HEK293 (cell line): ENCODE results near the gene CTIF.
A peak's percentile ranks its signal among the peaks of the same experiment; 100 is the strongest.

Source experiments
- CTCF ChIA-PET: fragments of 350-600 bp; formaldehyde crosslinking; extraction: SDS; loops from one replicate; lab custom pipeline; 2021; ENCODE audit warnings: antibody characterized with exemption; lab: Yijun Ruan, JAX
- POLR2A ChIA-PET: fragments of 300-600 bp; formaldehyde crosslinking; extraction: SDS; loops from one replicate; lab custom pipeline; 2020; ENCODE audit warnings: antibody characterized with exemption, inconsistent platforms; lab: Yijun Ruan, JAX
- H3K27ac ChIP-seq: fragments of 200-500 bp; sonication (Bioruptor generic); 2 replicates; pipeline ENCODE4 v1.5.1; 2014; ENCODE audit warnings: low read depth, low read length, control low read depth, inconsistent platforms; ENCODE audit errors: extremely low read depth
- H3K36me3 ChIP-seq, 2 experiments: fragments of 200-500 bp in 1 of 2; sonication (Bioruptor generic) in 1 of 2; 1 replicate in 1 of 2; 2 replicates in 1 of 2; pipeline ENCODE4 v1.5.1; 2014 to 2017; ENCODE audit warnings: inconsistent platforms in 2 of 2, low read length in 2 of 2; ENCODE audit not compliant: control insufficient read depth in 2 of 2, insufficient read depth in 1 of 2
- H3K4me1 ChIP-seq: fragments of 200-500 bp; sonication (Bioruptor generic); 2 replicates; pipeline ENCODE4 v1.5.1; 2014; ENCODE audit warnings: mild to moderate bottlenecking, low read length, inconsistent platforms; ENCODE audit not compliant: control insufficient read depth, insufficient read depth
- H3K4me3 ChIP-seq: 2 replicates; pipeline ENCODE4 v1.5.1; 2011; ENCODE audit warnings: low read depth, mild to moderate bottlenecking, control low read depth, low read length, moderate library complexity
- H3K9me3 ChIP-seq: fragments of 200-500 bp; sonication (Bioruptor generic); 2 replicates; pipeline ENCODE4 v1.5.1; 2014; ENCODE audit warnings: low read depth, low read length, inconsistent platforms; ENCODE audit not compliant: control insufficient read depth, insufficient read depth
- BCL11B ChIP-seq: fragments of 450-650 bp; formaldehyde crosslinking; IDR thresholded peaks from 2 replicates; pipeline ENCODE4 v1.5.1; 2016; ENCODE audit warnings: low read depth, missing biosample characterization, missing genetic modification characterization
- GLI4 ChIP-seq: fragments of 450-650 bp; formaldehyde crosslinking; IDR thresholded peaks from 2 replicates; pipeline ENCODE4 v1.5.1; 2016; ENCODE audit warnings: missing biosample characterization, missing genetic modification characterization
- GLIS1 ChIP-seq: fragments of 450-650 bp; formaldehyde crosslinking; IDR thresholded peaks from 2 replicates; pipeline ENCODE4 v1.5.1; 2016; ENCODE audit warnings: missing biosample characterization, missing genetic modification characterization
- OSR2 ChIP-seq: fragments of 450-650 bp; formaldehyde crosslinking; IDR thresholded peaks from 2 replicates; pipeline ENCODE4 v1.5.1; 2016; ENCODE audit warnings: missing biosample characterization, missing genetic modification characterization
- PRDM1 ChIP-seq: fragments of 450-650 bp; formaldehyde crosslinking; IDR thresholded peaks from 2 replicates; pipeline ENCODE4; 2016; ENCODE audit warnings: missing biosample characterization, missing genetic modification characterization
- PRDM10 ChIP-seq: fragments of 450-650 bp; formaldehyde crosslinking; IDR thresholded peaks from 2 replicates; pipeline ENCODE4 v1.5.1; 2016; ENCODE audit warnings: missing biosample characterization, missing genetic modification characterization
- SCRT1 ChIP-seq: fragments of 450-650 bp; formaldehyde crosslinking; IDR thresholded peaks from 2 replicates; pipeline ENCODE4 v1.5.1; 2016; ENCODE audit warnings: missing biosample characterization, missing genetic modification characterization, borderline replicate concordance
- SCRT2 ChIP-seq: fragments of 450-650 bp; formaldehyde crosslinking; IDR thresholded peaks from 2 replicates; pipeline ENCODE4 v1.5.1; 2016; ENCODE audit warnings: missing biosample characterization, missing genetic modification characterization
- ZBTB11 ChIP-seq: fragments of 450-650 bp; formaldehyde crosslinking; conservative IDR thresholded peaks from 2 replicates; pipeline ENCODE4 v1.5.1; 2016; ENCODE audit warnings: low read depth, missing biosample characterization, missing genetic modification characterization
- ZIC2 ChIP-seq: fragments of 450-650 bp; formaldehyde crosslinking; IDR thresholded peaks from 2 replicates; pipeline ENCODE4 v1.5.1; 2016; ENCODE audit warnings: missing biosample characterization, missing genetic modification characterization
- ZNF155 ChIP-seq: fragments of 450-650 bp; formaldehyde crosslinking; IDR thresholded peaks from 2 replicates; pipeline ENCODE4 v1.5.1; 2016; ENCODE audit warnings: missing biosample characterization, missing genetic modification characterization
- ZNF239 ChIP-seq: fragments of 450-650 bp; formaldehyde crosslinking; IDR thresholded peaks from 2 replicates; pipeline ENCODE4 v1.5.1; 2016; ENCODE audit warnings: missing biosample characterization, missing genetic modification characterization
- ZNF48 ChIP-seq: fragments of 450-650 bp; formaldehyde crosslinking; IDR thresholded peaks from 2 replicates; pipeline ENCODE4 v1.5.1; 2016; ENCODE audit warnings: missing biosample characterization, missing genetic modification characterization
- ZNF529 ChIP-seq: fragments of 450-650 bp; formaldehyde crosslinking; IDR thresholded peaks from 2 replicates; pipeline ENCODE4 v1.5.1; 2017; ENCODE audit warnings: missing genetic modification characterization, missing biosample characterization; ENCODE audit not compliant: insufficient replicate concordance
- ZNF670 ChIP-seq: fragments of 450-650 bp; formaldehyde crosslinking; IDR thresholded peaks from 2 replicates; pipeline ENCODE4 v1.5.1; 2016; ENCODE audit warnings: missing biosample characterization, missing genetic modification characterization, low read depth
- ZNF76 ChIP-seq: fragments of 450-650 bp; formaldehyde crosslinking; IDR thresholded peaks from 2 replicates; pipeline ENCODE4; 2016; ENCODE audit warnings: low read depth, missing biosample characterization, missing genetic modification characterization, borderline replicate concordance
- ZXDB ChIP-seq: fragments of 450-650 bp; formaldehyde crosslinking; IDR thresholded peaks from 2 replicates; pipeline ENCODE4 v1.5.1; 2016; ENCODE audit warnings: missing biosample characterization, missing genetic modification characterization

The CTIF gene

GRCh38 chr18:48774941-48775340 is 236.1 kb downstream of the CTIF start:
- Histone ChIP-seq H3K4me3 (no peak overlapping the region), H3K9me3 (no peaks in the 10 kb centered on the region), H3K4me1 (peaks cover 6% of the 10 kb centered on the region; the same call in 1 of the 2 replicates), H3K36me3 (no peaks in the 10 kb centered on the region), H3K27ac (no peak overlapping the region)
- TF ChIP-seq SCRT2 (tag by site-specific recombination) = peak; percentile 71
- TF ChIP-seq ZNF670 (tag by site-specific recombination) = no peak
- TF ChIP-seq SCRT1 = peak; percentile 76; the same call in 1 of the 2 replicates
- ChIA-PET CTCF (interaction anchor here (0.7 to 0.9 kb wide), 2 partner anchors 337 to 463 kb away, joined by 3 read pairs; no protein-coding TSS in a partner anchor), POLR2A (no interaction called here)

- peak; percentile 22; the same call in 1 of the 2 replicates for TF ChIP-seq ZIC2 (tag by site-specific recombination)
- peak; percentile 86 for TF ChIP-seq GLIS1 (tag by site-specific recombination)
- TF ChIP-seq ZXDB (tag by site-specific recombination) = no peak
- TF ChIP-seq ZNF529 (tag by site-specific recombination) = no peak
- no peaks in the 10 kb centered on the region for H3K36me3 ChIP-seq
- no peak overlapping the region for H3K4me3 ChIP-seq
- CTCF ChIA-PET = interaction anchor here (0.7 to 3.1 kb wide), 4 partner anchors 11 to 404 kb away, joined by 3 to 28 read pairs (median 5); no protein-coding TSS in a partner anchor
- H3K4me1 ChIP-seq = peaks cover 6% of the 10 kb centered on the region; the same call in 1 of the 2 replicates
- H3K27ac ChIP-seq = no peak overlapping the region
- POLR2A ChIA-PET = no interaction called here
- no peaks in the 10 kb centered on the region for H3K9me3 ChIP-seq
These were observed 236.7 kb downstream of the CTIF start for GRCh38 chr18:48775372-48776155.

GRCh38 chr18:48776156-48776555 is 237.3 kb downstream of the CTIF start:
- H3K27ac ChIP-seq = no peak overlapping the region
- ChIA-PET POLR2A (interaction anchor here (1.3 kb wide), 1 partner anchor 176 kb away, joined by 4 read pairs; no protein-coding TSS in a partner anchor), CTCF (interaction anchor here (0.6 to 3.1 kb wide), 29 partner anchors 10 to 746 kb away, joined by 3 to 28 read pairs (median 4); no protein-coding TSS in a partner anchor)
- no peak overlapping the region for H3K4me3 ChIP-seq
- H3K9me3 ChIP-seq = no peaks in the 10 kb centered on the region
- no peak for TF ChIP-seq ZNF76 (tag by site-specific recombination)
- TF ChIP-seq PRDM10 (tag by site-specific recombination) = no peak
- TF ChIP-seq BCL11B (tag by site-specific recombination) = no peak
- H3K4me1 ChIP-seq = peaks cover 8% of the 10 kb centered on the region; the same call in 1 of the 2 replicates
- no peaks in the 10 kb centered on the region for H3K36me3 ChIP-seq

- Histone ChIP-seq H3K27ac (no peak overlapping the region; the same call in 1 of the 2 replicates), H3K4me3 (no peak overlapping the region), H3K4me1 (peaks cover 11% of the 10 kb centered on the region; the same call in 1 of the 2 replicates), H3K36me3 (no peaks in the 10 kb centered on the region), H3K9me3 (no peaks in the 10 kb centered on the region)
- ChIA-PET POLR2A (interaction anchor here (1.3 kb wide), 1 partner anchor 176 kb away, joined by 4 read pairs; no protein-coding TSS in a partner anchor), CTCF (interaction anchor here (0.6 to 3.1 kb wide), 32 partner anchors 10 to 747 kb away, joined by 3 to 28 read pairs (median 4); no protein-coding TSS in a partner anchor)
- TF ChIP-seq ZNF48 (tag by site-specific recombination) (no peak), GLI4 (tag by site-specific recombination) (no peak), ZNF155 (no peak), ZBTB11 (tag by site-specific recombination) (no peak), OSR2 (no peak), ZNF239 (no peak), PRDM1 (tag by site-specific recombination) (no peak)
These were observed 237.8 kb downstream of the CTIF start for GRCh38 chr18:48776641-48777025.
